ENCODE measurements around the gene OR4K13.

OR4K13 gene

DNA sequence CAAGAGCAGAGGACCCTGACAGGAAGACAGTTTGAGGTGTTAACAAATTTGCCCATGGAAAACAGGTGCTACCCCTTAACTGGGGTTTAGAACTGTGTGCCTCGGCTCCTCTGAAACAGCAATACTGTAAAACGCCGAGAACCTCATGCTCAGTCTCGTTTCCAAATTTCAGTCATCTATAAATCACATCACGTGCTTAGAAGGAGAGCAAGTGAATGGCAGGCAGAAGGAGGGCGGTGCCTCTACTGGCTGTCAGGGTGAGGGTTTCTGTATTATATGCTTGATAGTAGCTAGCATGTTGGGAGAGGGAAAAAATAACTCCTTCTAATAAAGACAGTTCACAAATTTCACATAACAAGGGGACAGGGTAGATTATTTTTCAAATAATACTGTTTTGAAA lies 4.8 kb downstream of the OR4K13 start:
- no peak for TF ChIP-seq MYC (IDR thresholded peaks at IDR 0.05; ENCODE audit: low read depth, low read length)
- TF ChIP-seq MAX (IDR thresholded peaks at IDR 0.05; ENCODE audit: low read depth, low read length): no peak
- TF ChIP-seq, protein P1, sequence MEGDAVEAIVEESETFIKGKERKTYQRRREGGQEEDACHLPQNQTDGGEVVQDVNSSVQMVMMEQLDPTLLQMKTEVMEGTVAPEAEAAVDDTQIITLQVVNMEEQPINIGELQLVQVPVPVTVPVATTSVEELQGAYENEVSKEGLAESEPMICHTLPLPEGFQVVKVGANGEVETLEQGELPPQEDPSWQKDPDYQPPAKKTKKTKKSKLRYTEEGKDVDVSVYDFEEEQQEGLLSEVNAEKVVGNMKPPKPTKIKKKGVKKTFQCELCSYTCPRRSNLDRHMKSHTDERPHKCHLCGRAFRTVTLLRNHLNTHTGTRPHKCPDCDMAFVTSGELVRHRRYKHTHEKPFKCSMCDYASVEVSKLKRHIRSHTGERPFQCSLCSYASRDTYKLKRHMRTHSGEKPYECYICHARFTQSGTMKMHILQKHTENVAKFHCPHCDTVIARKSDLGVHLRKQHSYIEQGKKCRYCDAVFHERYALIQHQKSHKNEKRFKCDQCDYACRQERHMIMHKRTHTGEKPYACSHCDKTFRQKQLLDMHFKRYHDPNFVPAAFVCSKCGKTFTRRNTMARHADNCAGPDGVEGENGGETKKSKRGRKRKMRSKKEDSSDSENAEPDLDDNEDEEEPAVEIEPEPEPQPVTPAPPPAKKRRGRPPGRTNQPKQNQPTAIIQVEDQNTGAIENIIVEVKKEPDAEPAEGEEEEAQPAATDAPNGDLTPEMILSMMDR (IDR thresholded peaks at IDR 0.05; ENCODE audit: low read depth, low read length): no peak
- H3K4me3 ChIP-seq (ENCODE audit: low read depth, low read length): no peak overlapping the region
- DNase-seq (ENCODE audit: low read depth): no peak

GRCh38 chr14:20019257-20019865 lies 16.5 kb downstream of the OR4K13 start, which contains the start of gene OR4K14:
Gene OR4K14 (minus strand): TSS chr14:20019307. CDS start chr14:20015193, 4,114 bp downstream.
- TF ChIP-seq, protein P1 (IDR thresholded peaks at IDR 0.05; ENCODE audit: low read depth, low read length): no peak
- TF ChIP-seq MYC (IDR thresholded peaks at IDR 0.05; ENCODE audit: low read depth, low read length) (no peak), POLR2A (IDR thresholded peaks at IDR 0.05; ENCODE audit: extremely low read depth, insufficient read length) (no peak), MAX (IDR thresholded peaks at IDR 0.05; ENCODE audit: low read depth, low read length) (no peak)
- DNase-seq (ENCODE audit: low read depth): no peak
- no peak within 1 kb of the TSS for H3K4me3 ChIP-seq (ENCODE audit: low read depth, low read length)

GRCh38 chr14:20008156-20008555 lies 27.7 kb downstream of the OR4K13 start:
- no peak for DNase-seq (ENCODE audit: low read depth)
- H3K4me3 ChIP-seq (ENCODE audit: low read depth, low read length): no peak overlapping the region
- TF ChIP-seq, protein P1 (IDR thresholded peaks at IDR 0.05; ENCODE audit: low read depth, low read length): no peak
- TF ChIP-seq POLR2A (IDR thresholded peaks at IDR 0.05; ENCODE audit: extremely low read depth, insufficient read length) (no peak), MYC (IDR thresholded peaks at IDR 0.05; ENCODE audit: low read depth, low read length) (no peak), MAX (IDR thresholded peaks at IDR 0.05; ENCODE audit: low read depth, low read length) (no peak)

DNA sequence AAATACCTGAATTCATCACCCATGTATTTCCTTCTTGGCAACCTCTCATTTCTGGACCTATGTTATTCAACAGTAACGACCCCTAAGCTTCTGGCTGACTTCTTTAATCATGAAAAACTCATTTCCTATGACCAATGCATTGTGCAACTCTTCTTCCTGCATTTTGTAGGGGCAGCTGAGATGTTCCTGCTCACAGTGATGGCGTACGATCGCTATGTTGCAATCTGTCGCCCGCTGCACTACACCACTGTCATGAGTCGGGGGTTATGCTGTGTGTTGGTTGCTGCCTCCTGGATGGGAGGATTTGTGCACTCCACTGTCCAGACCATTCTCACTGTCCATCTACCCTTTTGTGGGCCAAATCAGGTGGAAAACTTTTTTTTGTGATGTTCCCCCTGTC lies 33.5 kb downstream of the OR4K13 start:
- no peak overlapping the region for H3K4me3 ChIP-seq (ENCODE audit: low read depth, low read length)
- peak; percentile 85 for DNase-seq (ENCODE audit: low read depth)
- TF ChIP-seq, protein P1 (IDR thresholded peaks at IDR 0.05; ENCODE audit: low read depth, low read length): no peak
- TF ChIP-seq MAX (IDR thresholded peaks at IDR 0.05; ENCODE audit: low read depth, low read length) (no peak), POLR2A (IDR thresholded peaks at IDR 0.05; ENCODE audit: extremely low read depth, insufficient read length) (no peak), MYC (IDR thresholded peaks at IDR 0.05; ENCODE audit: low read depth, low read length) (no peak)

- no peak within 1 kb of the TSS for H3K4me3 ChIP-seq (ENCODE audit: low read depth, low read length)
- no peak for DNase-seq (ENCODE audit: low read depth)
- TF ChIP-seq MYC (IDR thresholded peaks at IDR 0.05; ENCODE audit: low read depth, low read length): no peak
- no peak for TF ChIP-seq POLR2A (IDR thresholded peaks at IDR 0.05; ENCODE audit: extremely low read depth, insufficient read length)
- TF ChIP-seq, protein P1 (IDR thresholded peaks at IDR 0.05; ENCODE audit: low read depth, low read length): no peak
- TF ChIP-seq MAX (IDR thresholded peaks at IDR 0.05; ENCODE audit: low read depth, low read length): no peak
Observed at GRCh38 chr14:20001863-20002262, 34.0 kb downstream of the OR4K13 start, which contains the start of gene OR4Q2. Gene OR4Q2 (plus strand): TSS chr14:20002163.

Data from NB4 (cell line).